Measurements from ENCODE around the gene REEP5. TPM values are rescaled to one million over a fixed set of nuclear protein-coding genes. Genes with fewer than 3 reads are reported as not detected.
"Not testable (repeated sequence)": the region's sequence is repeated elsewhere in the genome, so short reads cannot be mapped to it uniquely, and the experiment has no call there.

REEP5 gene
- total RNA-seq, 1 donor from 2014 or later, result 62.7 TPM

GRCh38 chr5:112895682-112896081, 26.3 kb downstream of the REEP5 start:
- Mint-ChIP-seq H3K27me3 (ENCODE audit: unreplicated experiment) (peaks cover 3% of the 10 kb centered on the region), H3K36me3 (ENCODE audit: low read depth, unreplicated experiment) (peaks cover 39% of the 10 kb centered on the region), H3K9me3 (ENCODE audit: unreplicated experiment) (no peaks in the 10 kb centered on the region), H3K27ac (ENCODE audit: unreplicated experiment) (no peak overlapping the region), H3K4me3 (ENCODE audit: unreplicated experiment) (no peak overlapping the region), H3K4me1 (ENCODE audit: unreplicated experiment) (peaks cover 5% of the 10 kb centered on the region)
- DNase-seq (ENCODE audit: low spot score), result no peak
- TF ChIP-seq, protein P1, sequence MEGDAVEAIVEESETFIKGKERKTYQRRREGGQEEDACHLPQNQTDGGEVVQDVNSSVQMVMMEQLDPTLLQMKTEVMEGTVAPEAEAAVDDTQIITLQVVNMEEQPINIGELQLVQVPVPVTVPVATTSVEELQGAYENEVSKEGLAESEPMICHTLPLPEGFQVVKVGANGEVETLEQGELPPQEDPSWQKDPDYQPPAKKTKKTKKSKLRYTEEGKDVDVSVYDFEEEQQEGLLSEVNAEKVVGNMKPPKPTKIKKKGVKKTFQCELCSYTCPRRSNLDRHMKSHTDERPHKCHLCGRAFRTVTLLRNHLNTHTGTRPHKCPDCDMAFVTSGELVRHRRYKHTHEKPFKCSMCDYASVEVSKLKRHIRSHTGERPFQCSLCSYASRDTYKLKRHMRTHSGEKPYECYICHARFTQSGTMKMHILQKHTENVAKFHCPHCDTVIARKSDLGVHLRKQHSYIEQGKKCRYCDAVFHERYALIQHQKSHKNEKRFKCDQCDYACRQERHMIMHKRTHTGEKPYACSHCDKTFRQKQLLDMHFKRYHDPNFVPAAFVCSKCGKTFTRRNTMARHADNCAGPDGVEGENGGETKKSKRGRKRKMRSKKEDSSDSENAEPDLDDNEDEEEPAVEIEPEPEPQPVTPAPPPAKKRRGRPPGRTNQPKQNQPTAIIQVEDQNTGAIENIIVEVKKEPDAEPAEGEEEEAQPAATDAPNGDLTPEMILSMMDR (IDR thresholded peaks at IDR 0.05; ENCODE audit: unreplicated experiment), result no peak

DNA sequence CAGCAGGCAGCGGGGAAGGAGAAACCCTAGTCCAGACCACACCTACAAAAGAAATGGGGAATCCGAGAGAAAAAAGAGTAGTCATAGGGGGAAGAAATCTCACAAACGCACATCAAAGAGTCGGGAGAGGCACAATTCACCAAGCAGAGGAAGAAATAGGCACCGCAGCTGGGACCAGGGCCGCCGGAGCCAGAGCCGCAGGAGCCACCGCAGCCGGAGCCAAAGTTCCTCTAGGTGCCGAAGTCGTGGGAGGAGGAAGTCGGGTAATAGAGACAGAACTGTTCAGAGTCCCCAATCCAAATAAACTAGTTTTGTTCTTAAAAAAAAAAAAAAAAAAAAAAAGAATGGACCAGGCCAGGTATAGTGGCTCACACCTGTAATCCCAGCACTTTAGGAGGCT, 29.3 kb downstream of the REEP5 start:
- H3K4me1 Mint-ChIP-seq (ENCODE audit: unreplicated experiment), result peaks cover 5% of the 10 kb centered on the region
- H3K4me3 Mint-ChIP-seq (ENCODE audit: unreplicated experiment), result peak overlapping the region; percentile 34
- no peaks in the 10 kb centered on the region for H3K9me3 Mint-ChIP-seq (ENCODE audit: unreplicated experiment)
- H3K27me3 Mint-ChIP-seq (ENCODE audit: unreplicated experiment), result peaks cover 3% of the 10 kb centered on the region
- TF ChIP-seq, protein P1 (IDR thresholded peaks at IDR 0.05; ENCODE audit: unreplicated experiment), result no peak
- H3K36me3 Mint-ChIP-seq (ENCODE audit: low read depth, unreplicated experiment), result peaks cover 28% of the 10 kb centered on the region
- H3K27ac Mint-ChIP-seq (ENCODE audit: unreplicated experiment), result peak overlapping the region; percentile 53
- DNase-seq (ENCODE audit: low spot score), result no peak

GRCh38 chr5:112892066-112892465, 30.0 kb downstream of the REEP5 start:
- H3K27ac Mint-ChIP-seq (ENCODE audit: unreplicated experiment), result peak overlapping the region; percentile 28
- H3K4me3 Mint-ChIP-seq (ENCODE audit: unreplicated experiment); H3K9me3 Mint-ChIP-seq (ENCODE audit: unreplicated experiment); DNase-seq (ENCODE audit: low spot score); H3K27me3 Mint-ChIP-seq (ENCODE audit: unreplicated experiment); H3K4me1 Mint-ChIP-seq (ENCODE audit: unreplicated experiment): not testable (repeated sequence)
- H3K36me3 Mint-ChIP-seq (ENCODE audit: low read depth, unreplicated experiment), result peaks cover 28% of the 10 kb centered on the region

DNA sequence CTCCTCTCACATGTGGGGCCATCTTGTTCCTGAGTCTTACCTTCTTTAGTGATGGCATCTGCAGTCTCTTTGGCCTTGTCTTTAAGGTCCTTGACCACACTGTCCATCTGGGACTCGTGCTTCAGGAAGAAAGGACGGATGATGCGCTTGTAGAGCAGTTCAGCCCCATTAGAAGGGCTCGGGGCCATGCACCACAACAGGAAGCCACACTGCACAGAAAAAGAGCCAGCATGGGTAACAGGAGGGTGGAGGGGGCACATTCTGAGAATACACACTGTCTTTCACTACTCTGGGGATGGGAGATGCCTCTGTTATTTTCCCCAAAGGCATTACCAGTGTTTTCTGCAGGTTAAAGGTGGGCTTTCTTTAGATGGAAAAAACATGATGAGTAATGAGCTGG, 35.1 kb downstream of the REEP5 start:
- Mint-ChIP-seq H3K4me3 (ENCODE audit: unreplicated experiment) (no peak overlapping the region), H3K27ac (ENCODE audit: unreplicated experiment) (peak overlapping the region; percentile 33), H3K9me3 (ENCODE audit: unreplicated experiment) (no peaks in the 10 kb centered on the region), H3K4me1 (ENCODE audit: unreplicated experiment) (peaks cover 5% of the 10 kb centered on the region), H3K27me3 (ENCODE audit: unreplicated experiment) (peaks cover 3% of the 10 kb centered on the region), H3K36me3 (ENCODE audit: low read depth, unreplicated experiment) (peaks cover 21% of the 10 kb centered on the region)
- DNase-seq (ENCODE audit: low spot score), result no peak
- TF ChIP-seq, protein P1 (IDR thresholded peaks at IDR 0.05; ENCODE audit: unreplicated experiment), result no peak

DNA sequence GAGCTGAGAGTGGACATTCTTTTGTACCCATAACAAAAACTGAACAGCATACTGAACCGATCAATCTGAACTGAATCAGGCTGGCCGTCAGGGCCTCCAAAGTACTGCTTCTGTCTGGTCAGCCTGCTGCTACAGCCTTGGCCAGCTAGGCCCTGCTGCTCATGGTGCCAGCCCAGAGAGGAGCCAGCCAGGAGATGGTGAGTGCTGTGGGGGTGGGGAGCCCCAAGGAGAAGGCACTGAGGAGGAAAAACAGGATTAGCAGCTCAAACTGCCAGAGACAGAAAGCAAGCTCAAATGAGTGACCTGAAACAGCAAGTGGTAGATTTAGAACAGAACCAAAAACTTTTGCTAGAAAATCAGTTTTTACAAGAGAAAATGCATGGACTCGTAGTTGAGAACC, 37.0 kb downstream of the REEP5 start:
- DNase-seq (ENCODE audit: low spot score), result no peak
- H3K27me3 Mint-ChIP-seq (ENCODE audit: unreplicated experiment), result no peaks in the 10 kb centered on the region
- H3K4me3 Mint-ChIP-seq (ENCODE audit: unreplicated experiment), result no peak overlapping the region
- no peak overlapping the region for H3K27ac Mint-ChIP-seq (ENCODE audit: unreplicated experiment)
- H3K36me3 Mint-ChIP-seq (ENCODE audit: low read depth, unreplicated experiment), result peaks cover 20% of the 10 kb centered on the region
- TF ChIP-seq, protein P1 (IDR thresholded peaks at IDR 0.05; ENCODE audit: unreplicated experiment), result no peak
- no peaks in the 10 kb centered on the region for H3K9me3 Mint-ChIP-seq (ENCODE audit: unreplicated experiment)
- no peaks in the 10 kb centered on the region for H3K4me1 Mint-ChIP-seq (ENCODE audit: unreplicated experiment)

DNA sequence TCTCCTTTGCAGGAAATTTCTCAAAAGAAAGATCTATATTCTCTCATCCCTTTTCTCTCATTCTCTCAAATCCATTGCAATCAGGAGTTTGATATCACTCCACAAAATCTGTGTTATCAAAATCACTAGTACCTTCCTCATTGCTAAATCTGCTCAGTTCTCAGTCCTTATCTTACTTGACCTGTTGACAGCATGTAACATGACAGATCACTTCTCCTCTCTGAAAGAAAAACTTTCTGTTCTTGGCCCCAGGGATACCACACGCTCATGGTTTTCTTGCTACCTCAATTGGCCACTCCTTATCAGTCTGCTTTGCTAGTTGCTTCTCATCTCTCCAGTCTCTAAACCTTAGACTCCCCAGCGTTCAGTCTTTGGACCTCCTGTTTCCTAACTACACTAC, 38.8 kb downstream of the REEP5 start:
- Mint-ChIP-seq H3K4me3 (ENCODE audit: unreplicated experiment) (no peak overlapping the region), H3K27me3 (ENCODE audit: unreplicated experiment) (no peaks in the 10 kb centered on the region), H3K27ac (ENCODE audit: unreplicated experiment) (no peak overlapping the region), H3K4me1 (ENCODE audit: unreplicated experiment) (no peaks in the 10 kb centered on the region), H3K9me3 (ENCODE audit: unreplicated experiment) (no peaks in the 10 kb centered on the region), H3K36me3 (ENCODE audit: low read depth, unreplicated experiment) (peaks cover 20% of the 10 kb centered on the region)
- TF ChIP-seq, protein P1 (IDR thresholded peaks at IDR 0.05; ENCODE audit: unreplicated experiment), result no peak
- no peak for DNase-seq (ENCODE audit: low spot score)

Measured in endothelial cell (in vitro differentiated cells).